NCI-H146 (cell line): ENCODE measurements around the gene SUMF1.

ENCODE experiments used
- DNase-seq: peaks from one replicate; lab custom pipeline; 2025; lab: John Stamatoyannopoulos, UW

SUMF1 gene

DNA sequence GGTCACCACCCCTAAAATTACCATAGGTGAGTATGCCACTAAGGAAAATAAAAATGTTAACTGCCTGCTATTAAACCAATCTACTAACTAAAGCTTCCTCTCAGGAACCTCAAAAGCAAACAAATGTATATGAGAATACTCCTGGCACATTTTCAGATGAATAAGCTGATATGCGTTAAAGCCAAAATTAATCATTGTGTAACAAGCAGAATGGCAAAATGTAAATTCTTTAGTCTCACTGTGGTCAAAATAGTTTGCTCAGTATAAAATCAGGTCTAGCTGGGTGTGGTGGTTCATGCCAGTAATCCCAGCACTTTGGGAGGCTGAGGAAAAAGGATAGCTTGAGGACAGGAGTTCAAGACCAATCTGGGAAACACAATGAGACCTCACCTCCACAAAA lies 53.6 kb downstream of the SUMF1 start:
- no peak for DNase-seq

DNA sequence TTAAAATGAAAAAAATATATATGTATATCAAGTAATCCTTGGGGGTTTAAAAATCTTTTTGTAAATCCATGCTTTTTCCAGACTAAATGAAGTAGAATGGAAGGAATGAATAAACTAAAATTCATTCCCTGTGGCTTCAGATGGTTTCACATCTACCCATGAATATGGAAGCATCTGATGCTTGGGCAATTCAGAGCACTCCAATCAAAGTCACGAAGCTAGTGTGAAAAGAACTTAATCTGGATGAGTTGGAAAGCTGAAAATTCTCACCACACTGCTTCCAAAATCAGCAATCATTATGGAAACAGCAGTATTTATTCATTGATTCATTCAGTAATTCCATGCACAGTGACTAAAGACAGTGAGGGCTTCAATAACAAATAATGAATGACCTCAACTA lies 55.2 kb downstream of the SUMF1 start:
- DNase-seq = no peak

DNA sequence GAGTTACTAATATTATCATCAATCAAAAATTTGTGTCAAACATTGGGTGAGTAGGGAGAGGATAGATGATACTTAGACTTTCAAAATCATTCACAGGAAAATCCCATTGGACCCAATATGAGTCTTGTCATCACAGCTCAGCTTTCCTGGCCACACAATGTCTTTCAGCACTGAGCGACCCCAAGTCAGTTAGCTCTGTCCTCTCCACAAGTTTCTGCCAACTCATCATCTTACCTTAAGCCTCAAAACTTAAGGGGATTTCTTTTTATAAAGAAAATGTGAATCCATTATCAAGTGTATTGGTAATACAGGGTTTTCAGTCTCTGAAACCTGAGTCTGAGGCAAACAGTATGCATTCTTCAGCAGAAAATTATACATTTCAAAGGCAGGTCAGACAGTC lies 55.8 kb downstream of the SUMF1 start:
- DNase-seq = no peak

DNA sequence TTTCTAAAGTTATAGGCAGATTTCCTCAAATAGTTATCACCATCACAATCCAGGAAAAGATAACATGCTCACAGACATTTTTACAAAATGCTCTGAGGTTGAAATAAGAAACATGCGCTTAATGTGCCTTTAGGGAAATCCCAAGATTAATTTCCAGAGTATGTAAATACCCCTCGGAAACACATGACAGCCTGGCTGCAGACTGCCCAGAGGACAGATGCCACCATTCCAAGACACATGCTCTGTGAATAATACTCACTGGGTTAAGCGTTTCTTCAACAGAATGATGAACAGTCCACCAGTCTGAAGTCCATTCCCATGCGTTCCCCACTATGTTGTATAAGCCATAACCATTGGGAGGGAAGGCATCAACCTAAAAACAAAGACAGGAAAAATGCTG lies 56.5 kb downstream of the SUMF1 start:
- DNase-seq = no peak

DNA sequence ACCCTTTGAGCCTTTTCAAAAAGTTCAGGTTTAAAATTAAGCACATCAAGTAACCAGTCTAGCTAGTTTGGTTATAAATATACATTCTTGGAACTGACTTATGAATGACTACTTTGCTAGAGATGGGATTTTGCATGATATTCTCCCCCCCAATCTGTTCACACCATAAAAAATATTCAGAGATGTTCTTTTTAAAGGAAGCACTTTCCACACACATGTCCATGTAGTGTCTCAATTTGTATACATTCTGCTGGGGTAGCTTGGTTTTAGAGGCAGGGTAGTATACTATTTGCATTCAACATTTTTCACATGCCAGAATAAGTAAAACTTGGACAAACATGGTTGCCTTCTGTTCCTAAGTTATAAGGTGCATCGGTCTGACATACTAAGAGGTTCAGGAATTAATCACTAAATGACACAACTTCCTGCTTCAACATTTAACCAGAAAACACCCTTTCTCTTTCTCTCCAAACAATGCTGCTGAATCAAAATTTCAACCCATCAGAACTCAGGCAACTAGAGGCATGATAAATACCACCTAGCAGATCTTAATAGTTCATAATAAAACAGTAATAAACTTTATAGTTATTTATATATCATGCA lies 57.0 kb downstream of the SUMF1 start:
- no peak for DNase-seq

DNA sequence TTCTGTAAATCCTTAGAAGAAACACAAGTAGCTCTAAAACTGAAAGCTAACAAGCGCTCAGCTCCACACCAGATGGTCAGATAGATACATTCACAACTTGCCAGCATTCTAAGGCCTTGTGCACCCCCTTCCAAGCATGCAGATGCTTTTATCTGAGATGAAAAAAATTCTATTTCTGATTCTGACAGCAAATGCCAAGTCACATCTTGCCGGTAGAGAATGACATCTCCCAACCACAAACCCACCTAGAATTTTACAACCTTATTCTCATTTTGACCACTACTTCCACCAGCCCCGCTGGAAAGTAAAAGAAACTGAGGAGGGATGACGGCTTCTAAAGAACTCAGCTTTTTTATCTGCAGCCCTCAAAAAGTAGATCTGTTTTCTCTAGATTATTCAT lies 57.7 kb downstream of the SUMF1 start:
- DNase-seq = no peak

DNA sequence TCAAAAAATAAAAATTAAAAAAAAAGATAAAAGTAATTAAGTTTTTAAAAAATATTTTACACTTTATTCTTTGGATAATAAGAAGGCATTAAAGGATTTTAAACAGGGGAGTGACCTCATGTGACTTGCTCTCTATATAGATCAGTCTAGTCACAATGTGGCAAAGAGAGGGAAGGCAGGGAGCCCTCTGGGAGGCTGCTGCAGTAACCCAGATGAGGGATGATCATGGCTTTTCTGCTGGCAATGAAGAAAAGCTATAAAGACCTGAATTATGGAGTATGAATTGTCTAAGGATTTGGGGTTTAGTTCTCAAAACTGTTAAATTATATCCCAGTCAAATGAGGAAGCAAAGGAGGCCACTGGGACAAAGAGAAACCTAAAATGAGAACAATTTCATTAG lies 58.1 kb downstream of the SUMF1 start:
- DNase-seq = no peak

DNA sequence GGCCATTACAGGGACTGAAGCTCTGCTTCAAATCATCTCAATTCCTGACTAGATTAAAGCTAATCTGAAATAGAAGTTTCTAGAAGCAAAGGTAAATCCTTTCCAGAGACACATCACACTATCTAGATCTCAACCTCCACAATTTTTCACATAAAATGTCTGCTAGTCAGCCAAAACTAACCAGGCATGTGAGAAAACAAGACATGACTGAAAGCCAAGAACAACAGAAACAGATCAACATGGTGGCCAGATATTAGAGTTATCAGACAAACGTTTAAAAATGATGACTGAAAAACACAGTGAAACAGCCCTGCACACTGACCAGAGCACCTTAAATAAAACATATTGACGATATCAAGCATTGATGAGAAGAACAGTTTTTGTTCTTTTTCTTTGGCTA lies 59.1 kb downstream of the SUMF1 start:
- no peak for DNase-seq

DNA sequence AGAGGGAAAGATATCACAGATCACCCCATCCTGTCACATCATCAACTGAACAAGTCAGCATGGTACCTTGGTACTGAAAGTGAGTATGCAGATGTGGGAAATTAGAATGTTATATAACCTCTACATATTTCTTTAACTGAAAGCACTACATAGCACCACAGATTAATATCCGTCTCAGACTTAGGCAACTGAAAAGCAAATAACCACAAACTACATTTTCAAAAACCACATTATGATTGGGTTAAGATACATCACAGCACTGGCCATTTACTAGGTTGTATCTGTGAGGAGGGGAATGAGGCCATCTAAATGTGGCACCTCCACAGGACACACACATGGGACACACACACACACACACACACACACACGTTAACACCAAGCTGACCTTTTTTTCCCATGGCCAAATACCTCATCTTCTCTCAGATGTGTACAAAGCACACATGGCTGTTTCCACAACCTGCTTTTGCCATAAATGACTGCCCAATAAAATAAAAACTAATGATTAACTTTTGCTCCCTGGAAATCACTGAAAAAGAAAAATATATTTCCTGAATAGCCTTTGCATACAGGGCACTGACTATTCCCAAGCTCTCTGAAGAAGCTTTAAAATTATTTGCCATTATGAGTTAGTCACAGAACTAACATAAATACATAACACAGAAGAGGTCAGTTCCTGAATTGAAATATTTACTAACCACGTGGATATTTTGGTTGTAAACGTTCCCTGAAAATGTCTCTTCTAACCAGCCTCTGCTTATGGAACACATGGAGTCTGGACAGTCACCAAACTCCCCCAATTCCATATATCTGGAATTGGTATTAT lies 60.1 kb downstream of the SUMF1 start:
- DNase-seq = no peak

DNA sequence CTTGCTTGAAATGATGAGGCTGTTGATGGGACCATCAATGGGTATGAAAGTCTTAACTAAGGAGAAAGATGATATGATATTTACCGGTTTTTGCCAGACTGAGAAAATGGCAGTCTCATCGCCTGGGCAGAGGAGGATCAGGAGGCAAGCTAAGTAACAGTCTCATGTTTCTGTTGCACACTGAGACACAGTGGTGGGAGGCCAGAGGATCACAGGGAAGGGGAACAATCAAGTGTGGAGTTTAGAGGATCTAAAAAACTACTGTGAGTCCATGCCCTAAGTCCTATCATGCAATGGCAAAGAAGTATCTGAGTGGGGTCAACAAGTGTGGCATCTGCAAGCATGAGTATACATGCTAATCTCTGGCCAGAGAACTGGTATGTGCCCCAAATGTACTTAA lies 62.2 kb downstream of the SUMF1 start:
- no peak for DNase-seq

DNA sequence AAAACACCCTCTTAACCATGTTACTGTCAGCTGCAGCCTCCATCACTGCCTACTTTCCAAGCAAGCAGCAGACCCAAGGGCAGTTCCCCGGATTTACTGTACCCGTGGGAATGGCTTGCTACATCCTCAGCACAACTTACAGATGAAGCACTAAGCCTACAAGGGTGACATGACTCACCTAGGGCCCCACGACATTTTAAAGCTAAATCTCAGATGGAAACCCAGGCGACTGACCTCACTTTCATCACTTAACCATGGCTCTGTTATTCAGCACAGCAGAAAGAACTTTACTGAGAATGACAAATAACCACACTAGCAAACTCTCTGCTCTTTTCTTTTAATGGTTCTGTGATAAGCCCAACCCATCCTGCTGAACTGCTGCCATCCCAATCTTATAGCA lies 65.6 kb downstream of the SUMF1 start:
- DNase-seq = no peak

DNA sequence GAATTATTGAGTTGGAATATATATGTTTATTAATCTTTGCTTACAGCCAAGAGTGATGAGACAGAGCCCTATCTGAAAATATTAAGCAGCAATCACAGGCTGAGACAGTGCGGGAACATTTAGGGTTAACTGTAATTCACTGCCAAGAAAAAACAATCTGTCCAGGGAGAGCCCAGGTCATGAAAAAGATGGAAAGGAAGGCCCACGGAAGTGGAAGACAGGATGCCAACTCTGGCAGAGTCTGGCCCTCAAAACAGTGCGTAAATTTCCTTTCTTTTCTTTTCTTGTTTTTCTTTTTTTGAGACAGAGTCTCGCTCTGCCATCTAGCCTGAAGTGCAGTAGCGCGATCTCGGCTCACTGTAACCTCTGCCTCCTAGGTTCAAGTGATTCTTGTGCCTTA lies 67.6 kb downstream of the SUMF1 start:
- DNase-seq = no peak

DNA sequence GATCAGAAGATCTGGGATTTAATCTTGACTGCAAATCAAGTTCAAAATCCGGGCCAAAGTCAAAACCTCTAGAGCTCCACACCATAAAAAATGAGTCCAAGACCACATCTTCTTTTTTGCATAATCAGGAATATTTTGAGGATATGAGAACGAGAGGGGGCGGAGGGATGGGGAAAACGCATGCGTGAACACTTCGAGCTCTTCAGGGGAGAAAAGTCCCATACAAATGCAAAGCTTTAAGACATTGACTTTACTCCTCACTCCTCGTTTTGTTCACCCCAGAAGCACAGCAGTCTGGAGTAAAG lies 68.2 kb downstream of the SUMF1 start:
- no peak for DNase-seq

DNA sequence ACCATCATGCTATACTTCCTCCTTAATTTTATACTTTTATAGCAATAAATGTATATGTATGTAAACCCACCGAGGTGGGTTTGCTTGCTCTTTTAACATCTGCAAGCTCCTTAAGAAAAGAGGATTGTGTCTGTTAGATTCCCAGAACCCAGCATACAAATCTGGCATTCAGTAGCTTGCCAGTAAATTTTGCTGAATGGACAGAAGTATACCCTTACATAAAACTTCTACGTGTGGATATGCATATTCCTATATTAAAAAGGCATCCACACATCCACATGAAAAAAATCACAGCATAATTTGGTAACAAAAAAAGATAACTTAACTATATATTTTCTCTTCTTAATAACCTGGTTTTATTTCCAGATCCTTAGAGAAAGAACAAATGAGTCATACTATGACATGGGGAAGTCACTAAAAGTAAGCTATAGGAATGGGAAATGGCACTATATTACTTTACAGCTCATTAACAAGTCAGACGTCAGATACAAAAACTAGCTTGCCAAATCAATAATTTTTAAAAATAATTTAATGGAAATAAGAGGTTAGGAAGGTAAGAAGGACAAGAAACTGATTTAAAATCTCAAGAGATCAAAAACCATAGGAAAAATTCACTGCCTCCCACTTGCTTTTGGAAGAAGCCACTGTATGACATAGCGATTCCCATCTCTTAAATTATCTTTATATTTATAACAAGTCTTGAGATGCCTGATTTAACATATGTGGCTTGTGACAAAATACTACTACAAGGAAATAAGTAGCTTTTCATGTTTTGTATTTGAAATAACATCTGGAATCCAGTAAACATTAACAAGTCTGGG lies 68.7 kb downstream of the SUMF1 start:
- DNase-seq = no peak

DNA sequence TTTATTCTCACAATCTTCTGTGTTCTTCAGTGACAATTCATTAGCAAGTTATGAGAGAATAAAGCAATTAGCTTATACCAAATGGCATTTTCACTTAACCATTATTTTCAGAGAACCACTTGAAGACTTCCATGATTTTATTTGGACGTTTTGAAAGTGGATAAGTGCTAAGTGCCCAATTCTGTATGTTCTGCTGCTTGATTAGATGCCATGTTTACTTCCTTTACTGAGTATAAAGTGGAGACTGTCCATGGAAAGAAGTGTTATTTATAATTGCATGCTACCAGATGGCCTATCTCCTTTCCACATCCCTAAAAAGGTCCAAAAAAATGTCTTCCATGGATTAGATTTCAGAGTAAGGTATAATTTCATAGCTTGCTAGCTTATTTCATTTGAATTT lies 69.6 kb downstream of the SUMF1 start:
- no peak for DNase-seq

DNA sequence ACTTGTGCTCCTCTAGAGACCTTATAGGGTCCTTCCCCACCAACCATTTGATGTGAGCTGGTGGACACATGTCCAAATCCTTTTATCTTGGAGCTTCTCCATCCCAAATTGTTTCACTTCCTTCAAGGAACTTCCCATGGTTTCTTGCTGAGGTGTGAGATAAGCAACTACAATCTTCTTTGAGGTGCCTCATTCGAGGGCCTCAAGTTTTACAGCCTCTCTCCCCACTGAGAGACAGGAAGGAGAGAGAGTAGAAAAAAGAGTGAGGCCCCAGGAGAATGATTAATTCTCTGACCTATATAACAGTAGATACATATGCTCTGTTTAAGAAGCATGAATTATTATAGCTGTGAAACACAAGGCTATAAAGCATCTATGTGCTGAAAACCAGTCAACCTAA lies 70.5 kb downstream of the SUMF1 start:
- DNase-seq = no peak

DNA sequence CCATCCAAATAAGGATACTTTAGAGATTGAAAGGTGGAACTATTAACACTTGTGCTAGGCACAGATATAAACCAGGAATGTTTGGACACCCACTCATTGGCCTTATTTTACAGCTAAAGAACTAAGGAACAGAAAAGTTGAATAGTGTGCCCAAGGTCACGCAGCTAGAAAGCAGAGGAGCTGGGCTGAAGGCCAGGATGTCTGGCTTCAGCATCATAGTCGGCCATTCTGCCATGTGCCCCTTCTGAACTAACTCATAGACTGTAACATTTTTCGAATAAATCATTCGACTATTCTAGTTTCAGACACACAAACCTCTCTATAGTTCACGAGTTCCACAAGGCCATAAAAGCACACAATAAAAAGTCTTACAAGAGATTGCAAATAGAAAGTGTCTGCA lies 71.1 kb downstream of the SUMF1 start:
- no peak for DNase-seq

DNA sequence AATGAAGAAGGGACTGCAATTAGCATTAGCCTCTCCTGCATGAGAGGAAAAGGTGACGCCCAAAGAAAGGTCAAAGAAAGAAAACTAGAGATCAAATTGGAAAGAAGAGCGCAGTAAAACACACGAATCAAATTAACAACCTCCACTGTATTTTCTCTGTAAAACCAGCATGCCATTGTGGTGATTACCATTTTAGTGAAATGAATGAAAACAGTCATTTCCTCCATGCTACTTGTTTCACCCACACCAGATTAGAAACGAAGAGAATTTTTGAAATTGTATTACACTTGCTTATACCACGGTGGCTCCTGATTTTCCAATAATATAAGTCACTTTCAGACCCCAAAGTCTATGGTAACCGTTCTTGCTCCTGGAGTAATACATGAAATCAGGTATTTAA lies 71.6 kb downstream of the SUMF1 start:
- DNase-seq = no peak

DNA sequence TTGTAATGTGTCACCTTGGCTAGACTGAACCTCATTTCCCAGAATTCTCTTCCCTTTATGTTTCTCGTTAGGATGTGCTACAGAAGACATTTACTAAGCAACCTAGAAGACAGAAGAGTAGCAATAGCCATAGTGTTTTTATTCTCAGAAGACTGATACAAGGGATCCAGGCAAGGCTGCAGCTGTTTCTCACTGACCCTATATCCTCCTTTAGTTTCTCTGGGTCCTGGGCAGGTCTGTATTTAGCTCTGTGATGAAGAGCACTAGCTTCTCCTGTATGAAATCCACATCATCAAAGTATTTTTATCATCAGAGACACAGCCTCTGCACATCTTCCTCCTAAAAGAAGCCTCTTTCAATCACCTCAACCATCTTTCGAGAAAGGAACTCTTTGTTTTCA lies 72.5 kb downstream of the SUMF1 start:
- DNase-seq = no peak

DNA sequence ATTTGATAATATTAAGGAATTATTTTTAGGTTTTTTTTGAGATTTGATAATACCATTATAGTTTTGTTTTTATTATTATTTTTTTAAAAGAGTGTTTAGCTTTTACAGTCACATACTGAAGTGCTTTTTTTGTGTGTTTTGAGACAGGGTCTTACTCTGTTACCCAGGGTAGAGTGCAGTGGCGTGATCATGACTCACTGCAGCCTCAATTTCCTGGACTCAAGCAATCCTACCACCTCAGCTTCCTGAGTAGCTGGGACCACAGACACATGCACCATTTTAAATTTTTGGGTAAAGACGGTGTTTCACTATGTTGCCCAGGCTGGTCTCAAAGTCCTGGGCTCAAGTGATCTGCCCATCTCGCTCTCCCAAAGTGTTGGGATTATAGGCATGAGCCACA lies 73.0 kb downstream of the SUMF1 start:
- no peak for DNase-seq

DNA sequence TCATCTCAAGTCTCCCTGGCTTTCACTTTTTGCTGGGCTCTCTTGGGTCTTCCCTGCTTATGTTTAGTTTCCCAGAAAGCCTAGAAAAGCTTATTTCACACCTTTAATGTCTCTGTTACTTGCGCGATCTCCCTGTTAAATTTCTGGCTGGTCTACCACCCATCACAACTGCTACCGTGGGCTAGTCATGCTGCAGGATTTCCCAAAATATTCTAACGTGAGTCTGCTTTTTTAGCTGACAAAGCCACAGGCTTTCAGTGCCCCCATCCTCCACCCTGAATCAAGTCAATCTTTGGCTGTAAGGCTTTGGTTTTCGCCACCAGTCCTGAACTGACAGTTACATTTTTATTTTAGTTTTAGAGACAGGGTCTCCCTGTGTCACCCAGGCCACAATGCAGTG lies 74.1 kb downstream of the SUMF1 start:
- no peak for DNase-seq

DNA sequence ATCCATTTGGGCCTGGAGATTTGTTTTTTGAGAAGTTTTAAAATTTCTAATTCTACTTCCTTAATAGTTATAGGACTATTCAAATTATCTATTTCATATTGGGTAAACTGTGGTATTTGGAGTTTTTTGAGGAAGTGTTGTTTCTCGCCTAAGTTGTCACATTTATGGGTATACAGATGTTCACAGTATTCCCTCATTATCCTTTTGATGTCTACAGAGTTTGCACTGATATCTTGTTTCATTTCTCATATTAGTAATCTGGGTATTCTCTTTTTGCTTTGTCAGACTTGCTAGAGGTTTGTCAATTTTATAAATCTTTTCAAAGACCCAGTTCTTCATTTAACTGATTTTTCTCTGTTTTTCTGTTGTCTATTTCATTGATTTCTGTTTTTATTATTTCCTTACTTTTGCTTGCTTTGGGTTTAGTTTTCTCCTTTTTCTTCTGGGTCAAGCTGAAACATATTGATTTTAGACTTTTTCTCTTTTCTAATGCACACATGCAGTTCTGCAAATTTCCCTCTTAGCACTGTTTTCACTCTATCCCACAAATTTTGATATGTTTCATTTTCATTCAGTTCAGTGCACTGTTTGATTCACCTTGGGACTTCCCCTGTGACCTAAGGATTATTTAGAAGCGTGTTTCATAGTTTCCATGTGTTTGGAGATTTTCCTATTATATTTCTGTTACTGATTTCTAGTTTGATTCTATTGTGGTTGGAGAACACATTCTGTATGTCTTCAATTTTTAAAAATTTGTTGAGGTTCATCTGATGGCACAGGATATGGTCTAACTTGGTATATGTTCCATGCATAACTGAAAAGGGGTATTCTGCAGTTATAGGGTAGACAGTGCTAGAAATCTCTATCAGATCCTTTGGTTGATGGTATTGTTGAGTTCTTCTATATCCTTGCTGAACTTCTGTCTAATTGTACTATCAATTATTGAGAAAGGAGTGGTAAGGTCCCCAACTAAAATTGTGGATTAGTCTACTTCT lies 79.6 kb downstream of the SUMF1 start:
- DNase-seq = no peak
